GM19328 (cell line): Measurements from ENCODE around the gene SMCHD1.
"Not testable (repeated sequence)": the region's sequence is repeated elsewhere in the genome, so short reads cannot be mapped to it uniquely, and the experiment has no call there.

Experiments used
- ATAC-seq: cut with Tn5 transposase; IDR thresholded peaks from one replicate; pipeline ENCODE4 v1.9.1; 2021; ENCODE audit warnings: mild to moderate bottlenecking, moderate library complexity; ENCODE audit not compliant: unreplicated experiment

Gene SMCHD1

GRCh38 chr18:2848247-2849246, 193.0 kb downstream of the SMCHD1 start:
- no peak for ATAC-seq

DNA sequence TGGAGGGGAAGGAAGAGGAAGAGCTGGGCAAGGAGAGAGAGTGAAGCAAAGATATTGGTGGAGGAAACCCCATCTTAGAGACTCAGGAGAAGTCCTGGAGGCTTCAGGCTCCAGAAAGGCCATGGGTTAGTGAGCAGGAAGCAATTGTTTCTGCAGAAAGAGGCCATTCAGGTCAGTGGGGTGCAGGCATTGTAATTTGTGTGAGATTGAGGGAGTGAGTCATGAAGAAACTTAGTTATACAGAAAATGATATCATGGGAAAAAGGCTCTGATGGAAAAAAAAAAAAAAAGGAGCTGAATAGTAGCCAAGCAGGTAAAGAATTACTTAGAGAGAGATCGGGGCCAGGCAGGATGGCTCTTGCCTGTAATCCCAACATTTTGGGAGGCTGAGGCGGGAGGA, 195.3 kb downstream of the SMCHD1 start:
- ATAC-seq = no peak

DNA sequence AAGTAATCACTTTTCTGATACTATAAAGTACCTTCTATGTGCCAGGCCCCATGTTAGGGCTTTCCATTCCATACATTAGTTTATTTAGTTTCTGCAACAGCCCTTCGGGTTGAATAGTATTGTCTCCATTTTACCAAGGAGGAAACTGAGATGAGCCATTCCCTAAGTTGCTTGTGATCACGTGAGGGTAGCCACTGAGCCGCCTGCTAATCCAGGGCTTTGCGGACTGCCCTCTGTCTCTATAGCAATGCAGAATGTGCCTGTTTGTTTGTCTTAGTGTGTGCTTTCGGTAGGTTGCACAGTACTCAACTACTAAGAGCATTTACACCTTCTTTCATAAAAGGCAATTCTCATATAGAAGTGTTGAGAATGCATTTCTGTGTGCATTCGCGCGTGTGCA, 196.2 kb downstream of the SMCHD1 start:
- no peak for ATAC-seq

DNA sequence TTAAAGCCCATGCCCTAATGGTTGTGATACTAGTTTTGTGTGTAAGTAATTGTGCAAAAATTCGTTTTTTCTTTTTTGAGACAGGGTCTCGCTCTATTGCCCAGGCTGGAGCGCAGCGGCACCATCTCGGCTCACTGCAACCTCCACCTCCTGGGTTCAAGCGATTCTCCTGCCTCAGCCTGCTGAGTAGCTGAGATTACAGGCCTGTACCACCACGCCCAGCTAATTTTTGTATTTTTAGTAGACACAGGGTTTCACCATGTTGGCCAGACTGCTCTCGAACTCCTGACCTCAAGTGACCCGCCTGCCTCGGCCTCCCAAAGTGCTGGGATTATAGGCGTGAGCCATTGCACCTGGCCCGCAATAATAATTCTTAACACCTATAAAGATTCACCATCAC, 196.9 kb downstream of the SMCHD1 start:
- ATAC-seq = not testable (repeated sequence)

DNA sequence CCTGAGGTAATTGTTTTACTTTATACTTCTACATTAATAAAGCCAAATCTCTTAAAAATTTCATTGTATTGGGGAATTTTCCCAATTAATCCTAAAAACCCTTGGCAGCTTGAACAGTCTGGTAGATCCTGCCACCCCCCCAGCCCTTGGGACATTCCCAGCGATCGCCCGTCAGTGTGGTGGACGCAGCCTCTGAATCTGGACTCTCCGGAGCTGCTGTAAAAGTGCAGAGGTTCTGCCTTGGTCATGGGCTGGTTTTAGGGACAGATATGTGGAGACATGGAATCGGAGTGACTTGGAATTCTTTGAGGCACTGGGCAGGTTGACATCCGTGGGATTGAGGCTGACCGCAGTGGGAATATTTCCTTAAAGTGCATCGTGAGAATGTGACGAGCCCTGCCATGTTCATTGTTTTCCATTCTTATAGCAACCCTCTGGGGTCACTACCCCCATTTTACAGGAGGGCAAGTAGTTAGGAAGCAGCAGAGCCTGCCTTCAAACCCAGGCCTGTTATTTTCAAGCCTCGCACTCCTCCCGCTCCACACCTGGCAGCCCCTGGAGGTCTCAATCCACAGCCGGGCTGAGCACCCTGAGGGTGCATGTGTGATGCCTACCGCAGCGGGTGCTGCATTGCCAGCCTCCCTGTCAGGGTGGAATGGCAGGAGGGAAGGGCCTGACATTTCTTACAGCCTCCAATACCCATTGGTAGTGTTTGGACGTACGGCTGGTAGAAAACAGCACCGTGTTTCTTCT, 197.8 kb downstream of the SMCHD1 start:
- ATAC-seq = no peak

DNA sequence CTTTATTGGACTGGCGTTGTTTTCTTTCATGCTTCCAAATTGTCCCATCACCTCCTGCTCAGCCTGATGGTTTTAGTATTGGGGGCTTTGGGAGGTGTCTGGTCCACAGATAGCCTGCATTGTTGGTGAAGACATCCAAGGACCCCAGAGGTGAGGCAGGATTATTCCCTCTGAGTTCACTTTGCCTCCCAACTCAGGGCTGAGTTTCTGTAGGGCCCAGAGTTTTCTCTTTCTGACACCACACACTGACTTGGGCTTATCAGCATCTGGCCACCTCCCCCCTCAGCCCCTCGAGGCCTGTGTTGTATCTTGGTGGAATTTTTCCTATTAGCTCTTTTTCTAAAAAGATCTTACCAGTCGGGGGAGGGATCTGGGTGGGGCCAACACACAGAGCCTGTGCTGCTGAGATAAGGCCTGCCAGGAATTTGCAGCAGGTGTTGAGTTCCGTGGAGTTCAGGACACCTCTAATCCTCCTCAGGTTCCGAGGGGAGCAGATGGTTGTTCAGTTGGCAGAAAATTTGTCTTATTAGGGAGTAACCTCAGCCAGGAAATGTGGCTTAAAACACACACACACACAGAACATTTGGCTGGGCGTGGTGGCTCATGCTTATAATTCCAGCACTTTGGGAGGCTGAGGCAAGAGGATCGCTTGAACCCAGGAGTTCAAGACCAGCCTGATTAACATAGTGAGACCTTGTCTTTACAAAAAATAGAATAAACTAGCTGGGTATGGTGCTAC, 198.6 kb downstream of the SMCHD1 start:
- ATAC-seq = no peak
